HG02678 (cell line): ENCODE measurements around the gene IFNLR1.

Experiments
- ATAC-seq: cut with Tn5 transposase; IDR thresholded peaks from one replicate; pipeline ENCODE4 v1.9.1; 2021; ENCODE audit warnings: mild to moderate bottlenecking, moderate library complexity; ENCODE audit not compliant: unreplicated experiment

The IFNLR1 gene

DNA sequence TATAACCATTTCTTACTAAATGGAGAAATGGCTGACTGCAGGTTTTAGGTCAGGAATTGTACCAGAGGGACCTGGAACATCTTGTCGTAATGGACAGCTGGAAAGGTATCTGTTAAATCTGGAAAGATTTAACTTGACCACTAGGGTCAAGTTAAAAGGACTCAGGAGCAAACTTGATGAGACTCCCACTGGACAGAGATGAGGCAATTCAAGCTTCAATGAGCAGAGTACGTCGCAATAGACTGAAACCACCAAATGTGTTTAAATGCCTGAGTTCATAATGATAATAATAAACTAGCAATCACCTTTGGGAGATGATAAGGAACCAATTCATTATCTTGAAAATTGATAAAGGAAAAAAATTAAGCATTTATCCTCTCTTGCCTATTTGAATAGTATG lies 8.7 kb downstream of the IFNLR1 start:
- ATAC-seq: no peak

DNA sequence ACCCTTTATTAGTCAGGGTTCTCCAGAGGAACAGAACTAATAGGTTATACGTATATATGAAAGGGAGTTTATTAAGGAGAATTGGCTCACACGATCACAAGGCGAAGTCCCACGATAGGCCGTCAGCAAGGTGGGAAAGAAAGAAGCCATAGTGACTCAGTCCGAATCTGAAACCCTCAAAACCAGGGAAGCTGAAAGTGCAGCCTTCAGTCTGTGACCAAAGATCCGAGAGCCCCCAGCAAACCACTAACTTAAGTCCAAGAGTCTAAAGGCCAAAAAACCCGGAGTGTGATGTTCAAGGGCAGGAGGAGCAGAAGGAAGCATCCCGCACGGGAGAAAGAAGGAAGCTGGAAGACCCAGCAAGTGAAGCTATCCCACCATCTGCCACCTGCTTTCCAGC lies 9.9 kb downstream of the IFNLR1 start:
- ATAC-seq: no peak

DNA sequence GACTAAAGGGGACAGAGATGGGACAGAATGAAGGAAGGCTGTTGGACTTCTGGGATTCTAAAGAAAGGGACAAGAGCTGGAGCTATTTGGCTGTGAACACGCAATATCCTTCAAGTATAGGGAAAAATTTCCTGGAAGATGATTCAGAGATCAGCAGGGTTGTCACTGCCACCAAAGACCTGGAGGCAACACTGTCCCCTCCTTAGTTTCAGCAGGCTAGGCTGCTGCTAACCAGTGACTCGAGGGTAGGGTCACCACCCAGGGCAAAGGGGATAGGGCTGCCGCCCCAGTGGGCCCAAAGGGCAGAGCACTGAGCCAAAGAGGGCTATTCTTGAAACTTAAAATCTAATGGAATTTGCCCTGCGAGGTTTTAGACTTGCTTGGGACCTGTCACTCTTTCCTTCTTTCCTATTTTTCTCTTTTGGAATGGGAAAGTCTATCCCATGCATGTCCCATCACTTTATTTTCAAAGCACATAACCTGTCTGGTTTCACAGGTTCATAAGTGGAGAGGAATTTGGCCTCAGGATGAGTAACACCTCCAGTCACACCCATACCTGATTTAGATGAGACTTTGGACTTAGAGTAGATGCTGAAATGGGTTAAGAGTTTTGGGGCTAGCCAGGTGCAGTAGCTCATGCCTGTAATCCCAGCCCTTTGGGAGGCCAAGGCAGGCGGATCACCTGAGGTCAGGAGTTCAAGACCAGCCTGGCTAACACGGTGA lies 11.9 kb downstream of the IFNLR1 start:
- no peak for ATAC-seq

DNA sequence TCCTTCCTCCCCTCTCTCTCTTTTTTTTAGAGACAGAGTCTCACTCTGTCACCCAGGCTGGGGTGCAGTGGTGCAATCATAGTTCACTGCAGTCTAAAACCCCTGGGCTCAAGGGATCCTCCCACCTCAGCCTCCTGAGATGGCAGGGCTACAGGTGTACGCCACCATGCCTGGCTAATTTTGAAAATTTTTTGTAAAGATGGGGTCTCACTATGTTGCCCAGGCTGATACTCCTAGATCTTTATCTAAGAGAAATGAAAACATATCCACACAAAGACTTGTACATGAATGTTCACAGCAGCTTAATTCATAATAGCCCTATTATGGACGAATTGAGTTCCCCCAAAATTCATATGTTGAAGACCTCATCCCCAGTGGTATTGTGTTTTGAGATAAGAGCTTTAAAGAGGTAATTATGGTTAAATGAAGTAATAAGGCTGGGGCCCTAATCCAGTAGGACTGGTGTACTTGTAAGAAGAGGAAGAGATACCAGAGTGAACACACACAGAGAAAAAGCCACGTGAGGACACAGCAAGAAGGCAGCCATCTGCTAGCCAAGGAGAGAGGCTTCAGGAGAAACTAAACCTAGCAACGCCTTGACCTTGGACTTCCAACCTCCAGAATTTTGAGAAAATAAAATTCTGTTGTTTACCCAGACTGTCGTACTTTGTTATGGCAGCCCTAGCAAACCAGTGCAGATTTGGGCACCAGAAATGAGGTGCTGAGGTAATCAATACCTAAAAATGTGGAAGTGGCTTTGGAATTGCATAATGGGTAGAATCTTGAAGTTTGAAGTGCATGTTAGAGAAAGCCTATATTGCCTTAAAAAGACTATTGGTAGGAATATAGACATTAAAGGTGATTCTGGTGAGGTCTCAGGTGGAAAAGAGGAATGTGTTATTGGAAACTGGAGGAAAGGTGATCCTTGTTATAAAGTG lies 13.2 kb downstream of the IFNLR1 start:
- no peak for ATAC-seq

DNA sequence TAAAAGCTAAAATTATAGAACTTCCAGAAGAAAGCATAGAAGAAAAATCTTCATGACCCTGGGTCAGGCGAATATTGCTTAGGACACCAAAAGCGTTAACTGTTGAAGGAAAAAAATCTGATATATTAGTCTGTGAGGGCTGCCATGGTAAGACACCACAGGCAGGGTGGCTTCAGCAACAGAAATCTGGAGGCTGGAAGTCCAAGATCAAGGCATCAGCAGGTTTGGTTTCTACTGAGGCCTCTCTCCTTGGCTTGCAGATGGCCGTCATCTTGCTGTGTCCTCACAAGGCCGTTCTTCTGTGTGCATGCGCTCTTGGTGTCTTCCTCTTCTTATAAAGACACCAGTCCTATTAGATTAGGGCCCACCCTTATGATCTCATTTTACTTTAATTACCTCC lies 14.5 kb downstream of the IFNLR1 start:
- no peak for ATAC-seq

DNA sequence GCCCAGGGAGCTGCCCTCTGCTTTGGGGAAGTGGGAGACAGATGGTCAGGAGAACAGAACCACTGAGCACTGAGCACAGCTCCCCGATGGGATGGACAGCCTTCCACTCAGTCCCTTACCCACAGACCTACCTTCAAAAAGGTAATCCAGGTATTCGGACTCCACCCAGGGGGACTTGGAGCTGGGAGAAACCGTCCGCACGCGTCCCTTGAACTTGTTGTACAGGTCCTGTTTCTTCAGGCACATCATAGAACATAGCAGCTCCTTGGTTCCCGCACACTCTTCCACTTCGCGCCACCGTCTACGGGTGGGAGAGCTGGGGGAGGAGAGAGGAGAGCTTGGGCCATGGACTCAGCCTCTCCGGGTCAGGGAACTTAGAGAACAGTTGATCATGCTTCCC lies 17.8 kb downstream of the IFNLR1 start:
- ATAC-seq: no peak

DNA sequence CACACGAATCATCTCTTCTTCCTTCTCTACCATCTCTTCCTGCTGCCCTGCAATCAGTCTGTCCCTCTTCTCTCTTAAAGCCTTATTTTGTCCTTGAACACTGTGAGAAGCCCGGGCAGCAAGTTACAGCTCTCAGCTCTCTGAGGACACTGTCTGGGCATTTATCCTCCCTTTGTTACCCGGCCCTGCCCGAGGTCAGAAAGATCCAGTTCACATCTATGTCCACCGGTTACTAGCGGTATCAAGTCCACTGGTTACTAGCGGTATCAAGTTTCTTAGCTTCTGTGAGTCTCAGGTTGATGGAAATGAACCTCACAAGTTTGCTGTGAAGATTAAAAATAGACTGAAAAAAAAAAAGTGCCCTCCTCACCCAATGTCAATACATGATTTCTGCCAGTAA lies 18.8 kb downstream of the IFNLR1 start:
- no peak for ATAC-seq

DNA sequence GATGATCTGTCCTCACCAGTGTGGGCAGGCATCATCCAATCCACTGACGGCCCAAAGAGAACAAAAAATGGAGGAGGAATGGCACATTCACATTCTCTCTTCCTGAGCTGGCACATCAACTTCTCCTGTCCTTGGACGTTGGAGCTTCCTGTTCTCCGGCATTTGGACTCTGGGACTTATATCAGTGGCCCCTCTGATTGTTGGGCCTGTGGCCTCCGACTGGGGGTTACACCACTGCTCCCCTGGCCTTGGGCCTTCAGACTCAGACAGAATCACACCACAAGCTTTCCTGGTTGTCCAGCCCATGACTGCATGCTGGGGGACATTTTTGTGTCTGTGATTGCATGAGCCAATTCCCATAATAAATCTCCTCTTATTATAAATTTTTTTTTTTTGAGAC lies 20.1 kb downstream of the IFNLR1 start:
- ATAC-seq: no peak

DNA sequence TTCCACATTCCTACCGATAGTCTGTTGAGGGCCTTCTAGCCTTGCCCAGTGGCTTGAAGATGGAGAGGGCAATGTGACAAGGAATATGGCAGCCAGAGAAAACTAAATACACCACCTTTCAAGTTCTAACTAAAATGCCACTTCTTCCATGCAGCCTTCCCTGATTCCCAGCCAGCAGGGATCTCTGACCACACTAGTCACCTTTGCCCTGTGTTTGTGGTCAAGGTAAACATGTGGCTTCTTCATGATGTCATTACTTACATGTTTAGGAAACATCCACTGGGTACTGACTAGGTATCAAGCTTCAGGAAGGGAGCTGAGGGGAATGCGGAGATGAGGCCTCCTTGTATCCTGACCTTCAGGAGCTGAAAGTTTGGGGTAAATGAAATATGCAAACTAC lies 21.6 kb downstream of the IFNLR1 start:
- no peak for ATAC-seq

DNA sequence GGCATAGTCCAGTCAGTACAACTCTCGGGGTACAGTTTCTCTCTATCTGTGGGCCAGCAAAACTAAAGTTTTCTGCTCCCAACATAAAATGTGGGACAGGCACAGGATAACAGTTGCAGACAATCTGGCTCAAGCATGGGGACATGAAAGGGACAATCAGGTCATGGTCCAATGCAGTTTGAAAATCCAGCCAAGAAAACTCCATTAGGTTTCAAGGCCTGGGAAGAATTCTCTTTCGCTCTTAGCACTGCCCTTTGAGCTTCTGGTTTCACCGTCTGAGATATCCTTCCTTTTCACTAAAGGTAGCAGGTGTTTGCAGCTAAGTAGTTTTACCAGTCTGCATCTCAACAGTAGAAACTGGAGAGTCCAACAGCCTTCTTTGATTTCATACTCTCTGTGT lies 23.1 kb downstream of the IFNLR1 start:
- ATAC-seq: no peak

DNA sequence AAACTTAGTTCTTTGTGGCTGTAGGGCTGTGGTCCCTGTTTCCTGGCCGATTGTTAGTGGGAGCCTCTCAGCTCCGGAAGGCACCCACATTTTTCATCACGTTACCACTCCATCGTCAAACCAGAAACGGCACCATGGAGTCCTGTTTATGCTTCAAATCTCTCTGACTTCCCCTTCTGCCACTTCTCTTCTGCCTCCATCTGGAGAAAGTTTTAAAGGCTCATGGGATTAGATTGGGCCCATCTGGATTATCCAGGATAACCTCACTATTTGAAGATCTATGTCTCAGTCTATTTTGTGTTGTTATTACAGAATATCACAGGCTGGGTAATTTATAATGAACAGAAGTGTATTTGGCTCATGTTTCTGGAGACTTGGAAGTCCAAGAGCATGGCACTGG lies 24.9 kb downstream of the IFNLR1 start:
- ATAC-seq: no peak

DNA sequence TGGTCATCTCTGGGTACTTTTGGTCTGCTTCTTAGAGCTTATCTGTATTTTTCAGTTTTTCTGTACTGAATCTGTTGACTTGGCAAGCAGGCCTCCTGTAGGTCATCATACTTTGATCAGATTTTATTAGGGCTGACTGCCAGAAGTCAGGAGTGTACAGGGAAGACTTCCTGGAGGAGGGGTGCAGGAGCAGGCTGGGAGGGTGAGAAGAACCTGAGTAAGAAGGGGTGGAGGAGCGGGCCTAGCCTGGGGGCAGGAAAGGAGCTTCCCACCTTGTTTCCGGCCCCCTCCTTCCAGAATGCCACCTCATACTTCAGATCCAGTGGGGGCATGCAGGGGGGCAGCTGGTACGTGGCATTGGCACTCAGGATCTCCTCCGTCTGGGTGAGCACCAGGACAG lies 25.8 kb downstream of the IFNLR1 start:
- ATAC-seq: no peak

DNA sequence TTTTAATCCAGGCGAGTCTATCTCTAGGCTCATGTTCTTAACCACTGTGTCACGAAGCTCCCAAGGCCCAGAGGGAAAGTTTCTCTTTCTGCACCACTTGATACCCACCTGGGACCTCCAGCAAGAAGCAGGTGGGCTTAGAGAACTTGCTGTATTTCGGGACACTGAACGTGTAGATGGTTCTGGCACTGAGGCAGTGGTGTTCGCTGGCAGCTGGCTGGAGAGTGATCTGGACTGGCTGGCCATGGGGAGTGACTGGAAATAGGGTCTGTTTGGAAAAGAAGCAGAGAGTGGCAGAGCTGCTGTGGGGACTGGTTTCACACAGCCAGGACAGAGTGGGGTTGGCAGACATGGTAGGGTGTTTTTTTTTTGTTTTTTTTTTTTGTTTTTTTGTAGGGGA lies 27.7 kb downstream of the IFNLR1 start:
- ATAC-seq: no peak

DNA sequence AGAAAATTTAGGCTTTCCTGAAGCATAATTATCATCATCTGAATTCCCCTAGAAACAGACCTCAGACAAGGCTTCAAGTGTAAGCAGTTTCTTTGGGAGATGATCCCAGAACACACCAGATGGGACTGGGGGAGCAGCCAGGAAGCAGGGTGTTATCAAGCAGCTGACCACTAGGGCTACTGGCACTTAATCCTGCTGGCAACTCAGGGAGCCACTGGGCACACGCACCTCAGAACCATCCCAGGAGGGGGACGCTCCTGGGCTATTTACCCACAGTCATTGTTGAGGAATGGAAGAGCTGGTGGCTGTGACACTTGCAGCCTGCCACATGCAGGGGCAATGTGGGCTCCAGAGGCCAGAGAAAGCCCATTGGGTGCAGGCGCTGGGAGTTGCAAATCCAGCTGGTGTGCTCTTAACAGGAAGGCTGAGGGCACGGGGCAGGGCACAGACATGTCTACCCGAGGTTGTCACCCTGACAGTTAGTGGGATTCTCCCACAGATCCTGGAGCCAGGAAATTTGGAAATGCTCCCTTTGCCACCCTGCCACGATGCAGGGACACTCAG lies 29.1 kb downstream of the IFNLR1 start:
- no peak for ATAC-seq

DNA sequence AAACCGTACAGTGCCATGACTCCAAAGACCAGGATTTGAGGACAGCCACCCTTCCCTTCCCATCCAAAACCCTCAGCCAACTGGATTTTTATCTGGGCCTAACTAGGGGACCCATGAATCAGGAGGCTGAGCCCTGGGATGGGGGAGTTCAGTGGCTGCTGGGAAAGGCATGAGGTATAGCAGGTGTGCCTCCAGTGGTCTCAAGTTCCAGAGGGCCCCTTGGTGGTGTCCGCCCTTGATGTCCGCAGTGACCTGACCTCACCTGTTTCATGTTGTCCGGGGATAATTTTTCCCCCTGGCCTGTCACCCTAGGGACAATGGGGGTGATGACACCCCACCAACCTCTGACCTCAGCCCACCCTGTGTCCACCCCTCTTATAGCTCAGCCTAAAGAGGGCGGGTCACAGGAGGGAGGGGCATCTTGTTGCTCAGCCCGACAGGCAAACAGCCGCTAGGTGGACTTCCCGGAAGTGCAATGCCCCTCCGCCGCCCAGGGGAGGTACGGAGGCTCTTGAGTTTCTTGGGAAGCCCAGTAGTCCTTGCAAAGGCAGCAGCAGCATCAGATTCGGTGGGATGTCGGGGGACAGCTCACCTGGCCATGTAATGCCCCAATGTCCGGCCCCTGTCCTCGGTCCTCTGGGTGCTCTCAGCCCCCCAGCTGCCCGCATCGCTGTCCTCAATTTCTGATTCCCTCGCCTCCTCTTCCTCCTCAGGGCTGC lies 30.4 kb downstream of the IFNLR1 start:
- no peak for ATAC-seq

DNA sequence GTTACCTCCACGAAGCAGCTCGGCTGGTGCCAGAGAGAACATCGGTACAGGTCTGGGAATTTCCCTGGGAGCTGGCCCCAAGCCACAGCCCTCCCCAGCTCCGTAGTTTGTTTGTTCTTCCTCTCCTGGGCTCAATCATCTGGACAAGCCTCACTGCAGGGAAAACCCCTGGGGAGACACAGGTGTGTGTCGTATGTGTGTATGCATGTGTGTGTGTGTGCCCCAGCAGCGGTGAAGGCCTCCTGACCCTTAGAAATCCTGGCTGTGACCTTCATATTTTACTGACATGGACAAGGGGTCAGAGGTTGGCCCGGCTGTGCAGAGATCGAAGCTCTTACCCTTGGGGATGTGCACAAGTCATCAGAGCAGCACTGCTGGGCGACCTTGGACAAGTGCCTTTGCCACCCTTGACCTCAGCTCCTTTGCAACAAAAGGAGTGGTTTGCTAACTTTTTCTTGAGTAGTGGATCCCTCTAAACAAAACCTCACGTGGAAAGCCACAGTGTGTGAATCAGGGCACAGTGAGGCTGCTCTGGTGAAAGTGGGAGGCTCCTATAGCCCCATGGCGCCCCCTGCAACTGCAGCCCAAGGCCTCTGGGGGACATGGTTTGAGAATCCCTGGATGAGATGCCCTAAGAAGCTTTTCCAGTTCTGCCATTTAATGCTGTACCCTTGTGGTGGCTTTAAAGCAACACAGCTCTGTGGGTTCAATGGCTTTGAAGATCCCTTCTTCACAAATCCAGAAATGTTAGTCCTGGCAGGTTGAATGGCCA lies 31.9 kb downstream of the IFNLR1 start:
- ATAC-seq: no peak

DNA sequence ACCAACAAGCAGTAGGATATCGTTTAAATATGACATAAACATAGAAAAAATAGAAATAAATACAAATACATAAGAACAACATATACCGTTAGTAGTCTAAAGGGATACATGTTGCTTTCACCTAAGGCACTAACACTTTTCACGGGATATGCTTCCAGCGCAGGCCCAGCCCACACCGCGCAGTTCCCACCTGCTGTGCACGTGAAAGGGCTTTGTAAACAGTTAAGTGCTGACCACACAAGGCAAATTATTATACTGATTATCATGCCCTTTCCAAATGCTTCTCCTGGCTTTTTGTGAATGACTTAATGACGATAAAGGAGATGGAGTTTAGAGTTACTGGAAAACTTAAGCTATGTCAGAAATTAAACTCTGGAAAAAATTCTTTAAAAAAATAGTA lies 32.9 kb downstream of the IFNLR1 start:
- no peak for ATAC-seq

DNA sequence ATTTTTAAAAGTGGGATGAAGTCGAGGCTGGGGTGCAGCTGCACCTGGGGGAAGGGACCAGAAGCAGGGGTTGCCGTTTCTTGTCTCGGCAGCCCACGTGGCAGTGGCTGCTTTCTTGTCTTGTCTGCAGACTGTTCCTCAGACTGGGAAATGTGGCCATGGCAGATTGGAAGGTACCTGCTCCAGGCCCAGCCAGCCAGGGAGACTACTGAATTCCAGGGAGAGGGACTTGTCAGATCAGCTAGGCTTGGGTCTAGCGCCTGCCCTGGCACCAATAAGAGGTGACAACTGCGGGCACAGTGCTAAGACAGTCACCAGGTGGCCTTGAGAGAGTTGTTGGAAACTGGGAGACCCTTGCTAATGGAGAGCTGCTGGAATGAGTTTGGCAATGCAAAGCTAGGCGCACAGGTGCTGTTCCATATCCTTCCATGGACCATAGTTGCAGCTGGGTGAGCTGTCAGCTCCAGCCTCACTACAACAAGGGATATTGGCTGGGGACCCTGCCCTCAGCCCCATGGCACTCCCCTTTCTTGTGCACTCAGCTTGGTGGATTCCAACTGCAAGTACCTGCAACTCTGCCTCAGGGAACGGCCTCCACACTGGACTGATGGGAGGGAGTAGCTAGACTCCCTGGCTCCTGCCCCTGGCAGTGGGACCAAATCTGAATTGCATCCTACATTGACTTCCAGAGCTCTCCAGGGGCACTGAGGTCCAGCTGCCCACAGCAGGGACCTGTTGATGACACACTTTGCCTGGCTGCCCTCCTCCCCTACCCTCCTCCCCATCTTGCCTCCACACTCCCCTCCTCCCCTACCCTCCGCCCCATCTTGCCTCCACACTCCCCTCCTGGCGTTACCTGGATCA lies 34.2 kb downstream of the IFNLR1 start:
- ATAC-seq: no peak

DNA sequence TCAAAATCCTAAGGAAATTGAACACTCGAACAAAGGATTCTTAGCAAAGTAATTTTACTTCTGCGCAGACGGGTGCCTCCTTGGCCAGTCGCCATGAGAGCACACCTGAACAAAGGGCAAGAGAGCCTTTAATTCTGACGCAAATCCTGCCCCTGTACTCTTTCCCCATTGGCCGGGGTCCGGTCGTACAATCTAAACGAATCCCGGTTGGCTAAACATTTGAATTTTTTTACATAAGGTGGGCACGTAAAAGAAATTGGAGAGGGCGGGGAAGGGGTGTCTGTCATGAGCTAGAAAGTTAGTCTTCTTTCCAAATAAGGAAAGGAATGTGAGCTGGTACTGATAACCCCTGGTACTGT lies 35.9 kb downstream of the IFNLR1 start:
- no peak for ATAC-seq
